A549 (cell line): Measurements from ENCODE around the gene PKDREJ.

Experiments used
- CHD2 ChIP-seq: fragments of 150-350 bp; IDR thresholded peaks from 2 replicates; pipeline ENCODE4 v1.6.1; 2014; ENCODE audit warnings: low read length; ENCODE audit not compliant: partially characterized antibody
- CHD4 ChIP-seq: fragments of 200-600 bp; sonication (generic); IDR thresholded peaks from 2 replicates; pipeline ENCODE4 v1.6.1; 2016; ENCODE audit warnings: antibody characterized with exemption, mild to moderate bottlenecking, borderline replicate concordance
- EHMT2 ChIP-seq: fragments of 200-600 bp; sonication (generic); IDR thresholded peaks from 2 replicates; pipeline ENCODE4 v1.6.1; 2016; ENCODE audit warnings: antibody characterized with exemption, low read depth, mild to moderate bottlenecking, moderate library complexity
- EP300 ChIP-seq, 2 experiments: fragments of >200 bp; sonication (Bioruptor Twin); formaldehyde crosslinking; IDR thresholded peaks; 2 replicates in 1 of 2; 3 replicates in 1 of 2; pipeline ENCODE4 v1.6.1; 2016 to 2017
- HDAC2 ChIP-seq: fragments of 200-600 bp; sonication (generic); IDR thresholded peaks from 2 replicates; pipeline ENCODE4 v1.6.1; 2016
- POLR2A ChIP-seq: IDR thresholded peaks from 2 replicates; pipeline ENCODE4 v1.6.1; 2012; ENCODE audit warnings: mild to moderate bottlenecking, low read length
- REST ChIP-seq: fragments of 200-600 bp; sonication (generic); IDR thresholded peaks from 2 replicates; pipeline ENCODE4 v1.6.1; 2016; ENCODE audit warnings: antibody characterized with exemption, mild to moderate bottlenecking, moderate library complexity
- SMC3 ChIP-seq: fragments of >200 bp; sonication (Bioruptor Twin); formaldehyde crosslinking; IDR thresholded peaks from 3 replicates; pipeline ENCODE4 v1.6.1; 2018; ENCODE audit warnings: inconsistent platforms
- TF ChIP-seq, protein P1 (sequence below): fragments of >200 bp; sonication (Bioruptor Twin); formaldehyde crosslinking; IDR thresholded peaks from 3 replicates; pipeline ENCODE4 v1.5.1; 2016
- TF ChIP-seq, protein P2 (sequence below): fragments of 250-450 bp; sonication (Bioruptor Pico); IDR thresholded peaks from 2 replicates; pipeline ENCODE4 v1.5.0; 2021; ENCODE audit warnings: mild to moderate bottlenecking, moderate library complexity, borderline replicate concordance

DNA sequence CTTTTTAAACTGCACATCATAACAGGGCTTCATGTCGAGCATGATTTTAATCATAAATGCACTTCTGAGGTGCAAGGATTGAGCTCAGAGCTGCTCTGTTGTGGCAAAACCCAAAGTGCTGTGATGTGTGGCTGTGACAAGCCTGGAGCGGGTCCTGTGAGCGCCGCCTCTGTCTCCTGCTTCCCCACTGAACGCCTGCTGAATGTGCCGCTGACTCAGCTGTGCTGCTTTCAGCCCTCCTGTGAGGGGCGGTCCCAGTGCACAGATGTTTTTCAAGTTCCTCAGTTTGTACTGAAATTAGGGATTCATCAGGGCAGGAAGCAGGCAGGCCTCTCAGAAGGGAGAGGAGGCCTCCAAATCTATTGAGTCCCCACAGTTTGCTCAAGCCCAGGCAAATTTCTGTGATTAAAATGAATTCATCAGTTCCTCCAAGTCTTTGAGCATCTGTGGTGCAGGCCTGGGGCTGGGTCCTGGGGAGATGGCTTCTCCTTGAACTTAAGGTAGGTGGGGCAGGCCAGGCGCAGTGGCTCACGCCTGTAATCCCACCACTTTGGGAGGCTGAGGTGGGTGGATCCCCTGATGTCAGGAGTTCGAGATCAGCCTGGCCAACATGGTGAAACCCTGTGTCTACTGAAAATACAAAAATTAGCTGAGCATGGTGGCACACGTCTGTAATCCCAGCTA is 30.6 kb upstream of the PKDREJ start:
- TF ChIP-seq CHD4: no peak
- TF ChIP-seq, protein P1, sequence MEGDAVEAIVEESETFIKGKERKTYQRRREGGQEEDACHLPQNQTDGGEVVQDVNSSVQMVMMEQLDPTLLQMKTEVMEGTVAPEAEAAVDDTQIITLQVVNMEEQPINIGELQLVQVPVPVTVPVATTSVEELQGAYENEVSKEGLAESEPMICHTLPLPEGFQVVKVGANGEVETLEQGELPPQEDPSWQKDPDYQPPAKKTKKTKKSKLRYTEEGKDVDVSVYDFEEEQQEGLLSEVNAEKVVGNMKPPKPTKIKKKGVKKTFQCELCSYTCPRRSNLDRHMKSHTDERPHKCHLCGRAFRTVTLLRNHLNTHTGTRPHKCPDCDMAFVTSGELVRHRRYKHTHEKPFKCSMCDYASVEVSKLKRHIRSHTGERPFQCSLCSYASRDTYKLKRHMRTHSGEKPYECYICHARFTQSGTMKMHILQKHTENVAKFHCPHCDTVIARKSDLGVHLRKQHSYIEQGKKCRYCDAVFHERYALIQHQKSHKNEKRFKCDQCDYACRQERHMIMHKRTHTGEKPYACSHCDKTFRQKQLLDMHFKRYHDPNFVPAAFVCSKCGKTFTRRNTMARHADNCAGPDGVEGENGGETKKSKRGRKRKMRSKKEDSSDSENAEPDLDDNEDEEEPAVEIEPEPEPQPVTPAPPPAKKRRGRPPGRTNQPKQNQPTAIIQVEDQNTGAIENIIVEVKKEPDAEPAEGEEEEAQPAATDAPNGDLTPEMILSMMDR: no peak
- TF ChIP-seq POLR2A: no peak
- no peak for TF ChIP-seq HDAC2
- TF ChIP-seq EP300 (IDR thresholded peaks at IDR 0.05): no peak
- TF ChIP-seq, protein P2, sequence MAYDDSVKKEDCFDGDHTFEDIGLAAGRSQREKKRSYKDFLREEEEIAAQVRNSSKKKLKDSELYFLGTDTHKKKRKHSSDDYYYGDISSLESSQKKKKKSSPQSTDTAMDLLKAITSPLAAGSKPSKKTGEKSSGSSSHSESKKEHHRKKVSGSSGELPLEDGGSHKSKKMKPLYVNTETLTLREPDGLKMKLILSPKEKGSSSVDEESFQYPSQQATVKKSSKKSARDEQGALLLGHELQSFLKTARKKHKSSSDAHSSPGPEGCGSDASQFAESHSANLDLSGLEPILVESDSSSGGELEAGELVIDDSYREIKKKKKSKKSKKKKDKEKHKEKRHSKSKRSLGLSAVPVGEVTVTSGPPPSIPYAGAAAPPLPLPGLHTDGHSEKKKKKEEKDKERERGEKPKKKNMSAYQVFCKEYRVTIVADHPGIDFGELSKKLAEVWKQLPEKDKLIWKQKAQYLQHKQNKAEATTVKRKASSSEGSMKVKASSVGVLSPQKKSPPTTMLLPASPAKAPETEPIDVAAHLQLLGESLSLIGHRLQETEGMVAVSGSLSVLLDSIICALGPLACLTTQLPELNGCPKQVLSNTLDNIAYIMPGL (CRISPR knock-in tag): no peak
- no peak for TF ChIP-seq SMC3
- TF ChIP-seq REST: no peak
- no peak for TF ChIP-seq EHMT2
- TF ChIP-seq CHD2: no peak
